Testis (tissue), 3 donors: ENCODE data around the gene RFX1. TPM values are rescaled to one million over a fixed set of nuclear protein-coding genes. Genes with fewer than 3 reads are reported as not detected.

Experiments used
- DNase-seq: peaks from one replicate; pipeline ENCODE4 v3.0.0-alpha.2; 2019
- H3K27ac ChIP-seq, 2 donors: fragments of 200-600 bp; sonication (generic); one replicate each; pipeline ENCODE4 v1.5.1; 2019
- H3K27me3 ChIP-seq: fragments of 200-600 bp; sonication (generic); one replicate; pipeline ENCODE4 v1.5.1; 2019
- H3K36me3 ChIP-seq: fragments of 200-600 bp; sonication (generic); one replicate; pipeline ENCODE4 v1.5.1; 2017; ENCODE audit warnings: low read depth; ENCODE audit errors: missing control alignments
- H3K4me1 ChIP-seq: fragments of 200-600 bp; sonication (generic); one replicate; pipeline ENCODE4 v1.5.1; 2019
- H3K4me3 ChIP-seq, 2 donors: fragments of 200-600 bp; sonication (generic); one replicate each; pipeline ENCODE4 v1.5.1; 2017 to 2019
- H3K9me3 ChIP-seq: fragments of 200-600 bp; sonication (generic); one replicate; pipeline ENCODE4 v1.5.1; 2017
- CTCF ChIP-seq, 3 experiments: fragments of 450-650 bp in 2 of 3; fragments of 200-600 bp in 1 of 3; sonication (generic) in 1 of 3; IDR thresholded peaks; one replicate each; pipeline ENCODE4 v1.5.1; 2016 to 2019; ENCODE audit warnings: antibody characterized with exemption in 3 of 3, mild to moderate bottlenecking in 2 of 3, moderate library complexity in 1 of 3
- POLR2A ChIP-seq: fragments of 450-650 bp; IDR thresholded peaks from one replicate; pipeline ENCODE4 v1.6.1; 2017; ENCODE audit warnings: antibody characterized with exemption, mild to moderate bottlenecking, moderate library complexity
- WGBS, 2 donors: methylation state at CpG; one replicate each; pipeline ENCODE4 v1.1.5; 2018; 5-methylcytosine and 5-hydroxymethylcytosine counted together
- intact Hi-C: fragments of 100-400 bp; cut with DNase I; formaldehyde crosslinking; loops from one replicate; pipeline ENCODE4 v1.15.1; 2023; ENCODE audit warnings: low total_unique reads
- polyA plus RNA-seq: library from polyadenylated mRNA; stranded (reverse); fragments of 350-450 nt; fragmentation: Illumina TruSeq; extraction: RNeasy Lipid Tissue Mini Kit (QIAGEN cat#74804); gene quantifications from one replicate; pipeline ENCODE4 v1.2.3, GENCODE V29; 2014; ENCODE audit warnings: low read depth, low replicate concordance; ENCODE audit not compliant: insufficient read depth
- total RNA-seq, 2 donors: library from RNA; depleted of rRNA; stranded (reverse); fragments of >200 nt; gene quantifications; one replicate each; pipeline ENCODE4 v1.2.3, GENCODE V29; 2016

The RFX1 gene
- total and polyA plus RNA-seq, 3 donors from 2014 or later, result 18.3 to 40.9 (median 24.2) TPM

- peak overlapping the region; percentile 92 to 94 for H3K27ac ChIP-seq
- H3K4me3 ChIP-seq, result peak overlapping the region; percentile 95 to 99
- H3K36me3 ChIP-seq, result no peaks in the 10 kb centered on the region
- 3 to 8% methylated on average over 13 to 35 of the region's 50 CpGs for WGBS, 2 donors
- TF ChIP-seq CTCF (IDR thresholded peaks at IDR 0.05) (no peak), POLR2A (no peak)
- peak; percentile 95 for DNase-seq
- H3K27me3 ChIP-seq, result no peaks in the 10 kb centered on the region
- peaks cover 23% of the 10 kb centered on the region for H3K4me1 ChIP-seq
- intact Hi-C loops, result no loop called here
- H3K9me3 ChIP-seq, result no peaks in the 10 kb centered on the region
Measured at GRCh38 chr19:14005349-14006084, 603 bp downstream of the RFX1 start.

GRCh38 chr19:14004619-14005348 is 1.3 kb downstream of the RFX1 start:
- Histone ChIP-seq H3K4me3 (peak overlapping the region; percentile 95 to 99), H3K27ac (peak overlapping the region; percentile 92 to 94), H3K36me3 (no peaks in the 10 kb centered on the region), H3K4me1 (peaks cover 23% of the 10 kb centered on the region), H3K9me3 (no peaks in the 10 kb centered on the region), H3K27me3 (no peaks in the 10 kb centered on the region)
- DNase-seq, result peak; percentile 73
- 17 to 24% methylated on average over 13 to 14 of the region's 14 CpGs for WGBS, 2 donors
- TF ChIP-seq CTCF (IDR thresholded peaks at IDR 0.05) (no peak), POLR2A (no peak)
- intact Hi-C loops, result no loop called here

GRCh38 chr19:14003251-14004055 is 2.7 kb downstream of the RFX1 start:
- Histone ChIP-seq H3K9me3 (no peaks in the 10 kb centered on the region), H3K4me3 (no peak overlapping the region), H3K27me3 (no peaks in the 10 kb centered on the region), H3K36me3 (no peaks in the 10 kb centered on the region), H3K4me1 (peaks cover 23% of the 10 kb centered on the region), H3K27ac (peak overlapping the region; percentile 92 to 94)
- 51 to 55% methylated on average over 9 to 10 of the region's 10 CpGs for WGBS, 2 donors
- no peak for DNase-seq
- intact Hi-C loops, result no loop called here
- TF ChIP-seq CTCF (IDR thresholded peaks at IDR 0.05) (no peak), POLR2A (no peak)

GRCh38 chr19:14002571-14003250 is 3.4 kb downstream of the RFX1 start:
- Histone ChIP-seq H3K4me1 (peaks cover 23% of the 10 kb centered on the region), H3K36me3 (no peaks in the 10 kb centered on the region), H3K27ac (peak overlapping the region; percentile 47 to 94), H3K4me3 (no peak overlapping the region), H3K27me3 (no peaks in the 10 kb centered on the region), H3K9me3 (no peaks in the 10 kb centered on the region)
- WGBS, 2 donors, result 64 to 68% methylated on average over 13 of the region's 13 CpGs
- TF ChIP-seq POLR2A (no peak), CTCF (IDR thresholded peaks at IDR 0.05) (no peak)
- no peak for DNase-seq
- intact Hi-C loops, result no loop called here
